Daoy (cell line): Measurements from ENCODE around the gene ABCA7. TPM values are rescaled to one million over a fixed set of nuclear protein-coding genes. Genes with fewer than 3 reads are reported as not detected.

Experiments
- DNase-seq: peaks from one replicate; pipeline ENCODE4 v3.0.0-alpha.2; 2015; ENCODE audit warnings: low read depth
- total RNA-seq: library from RNA; depleted of rRNA; stranded (reverse); fragments of >200 nt; shearing (Covaris generic); gene quantifications from 2 replicates; pipeline ENCODE4 v1.2.3, GENCODE V29; 2014

ABCA7 gene
- total RNA-seq, 1 experiment from 2014 or later = 0.97 TPM

- DNase-seq = no peak
Measured at GRCh38 chr19:1038978-1039645, 795 bp upstream of the ABCA7 start.

- DNase-seq = peak; percentile 96
Measured at GRCh38 chr19:1040476-1041271, 767 bp downstream of the ABCA7 start.

DNA sequence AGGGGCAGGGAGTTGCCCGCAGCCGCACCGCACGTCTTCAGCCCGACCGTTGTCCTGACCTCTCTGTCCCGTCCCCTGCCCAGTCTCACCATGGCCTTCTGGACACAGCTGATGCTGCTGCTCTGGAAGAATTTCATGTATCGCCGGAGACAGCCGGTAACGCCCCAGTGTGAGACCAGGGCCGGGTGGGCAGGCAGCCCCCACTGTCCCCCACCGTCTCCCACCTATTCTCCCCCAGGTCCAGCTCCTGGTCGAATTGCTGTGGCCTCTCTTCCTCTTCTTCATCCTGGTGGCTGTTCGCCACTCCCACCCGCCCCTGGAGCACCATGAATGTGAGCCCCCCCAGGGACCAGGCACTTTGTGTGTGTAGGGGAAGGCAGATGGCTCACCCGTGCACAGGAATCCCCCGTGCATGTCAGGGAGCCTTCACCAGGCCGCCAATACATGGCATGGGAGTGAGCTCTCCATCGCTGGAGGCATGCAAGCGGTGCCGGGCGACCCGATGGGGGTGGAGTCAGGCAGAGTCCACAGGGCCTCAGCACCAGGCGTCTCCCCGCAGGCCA lies 1.4 kb downstream of the ABCA7 start:
- no peak for DNase-seq

- DNase-seq = peak; percentile 70
Measured at GRCh38 chr19:1041835-1042685, 2.2 kb downstream of the ABCA7 start.

DNA sequence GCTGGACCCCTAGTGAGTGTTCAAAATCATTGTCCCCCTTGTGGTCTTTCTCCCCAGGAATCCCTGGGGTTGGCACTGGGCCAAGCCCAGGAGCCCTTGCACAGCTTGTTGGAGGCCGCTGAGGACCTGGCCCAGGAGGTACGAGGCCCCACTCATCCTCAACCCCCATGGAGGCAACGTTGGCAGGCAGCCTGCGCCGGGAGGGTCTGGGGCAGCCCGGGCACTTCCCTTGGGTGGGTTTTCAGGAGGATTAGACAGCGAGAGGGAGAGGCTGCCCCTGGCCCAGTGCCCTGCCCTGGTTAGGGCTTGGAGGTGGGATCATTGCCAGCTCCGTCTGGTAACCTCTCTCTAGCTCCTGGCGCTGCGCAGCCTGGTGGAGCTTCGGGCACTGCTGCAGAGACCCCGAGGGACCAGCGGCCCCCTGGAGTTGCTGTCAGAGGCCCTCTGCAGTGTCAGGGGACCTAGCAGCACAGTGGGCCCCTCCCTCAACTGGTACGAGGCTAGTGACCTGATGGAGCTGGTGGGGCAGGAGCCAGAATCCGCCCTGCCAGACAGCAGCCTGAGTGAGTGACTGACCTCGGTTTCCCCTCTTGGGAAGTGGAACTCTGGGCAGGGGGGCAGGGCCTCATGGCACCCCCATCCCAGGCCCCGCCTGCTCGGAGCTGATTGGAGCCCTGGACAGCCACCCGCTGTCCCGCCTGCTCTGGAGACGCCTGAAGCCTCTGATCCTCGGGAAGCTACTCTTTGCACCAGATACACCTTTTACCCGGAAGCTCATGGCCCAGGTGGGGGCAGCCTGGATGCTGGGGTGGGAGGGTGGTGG lies 3.0 kb downstream of the ABCA7 start:
- DNase-seq = peak; percentile 53

- peak; percentile 58 for DNase-seq
Measured at GRCh38 chr19:1045247-1045603, 5.3 kb downstream of the ABCA7 start.

DNA sequence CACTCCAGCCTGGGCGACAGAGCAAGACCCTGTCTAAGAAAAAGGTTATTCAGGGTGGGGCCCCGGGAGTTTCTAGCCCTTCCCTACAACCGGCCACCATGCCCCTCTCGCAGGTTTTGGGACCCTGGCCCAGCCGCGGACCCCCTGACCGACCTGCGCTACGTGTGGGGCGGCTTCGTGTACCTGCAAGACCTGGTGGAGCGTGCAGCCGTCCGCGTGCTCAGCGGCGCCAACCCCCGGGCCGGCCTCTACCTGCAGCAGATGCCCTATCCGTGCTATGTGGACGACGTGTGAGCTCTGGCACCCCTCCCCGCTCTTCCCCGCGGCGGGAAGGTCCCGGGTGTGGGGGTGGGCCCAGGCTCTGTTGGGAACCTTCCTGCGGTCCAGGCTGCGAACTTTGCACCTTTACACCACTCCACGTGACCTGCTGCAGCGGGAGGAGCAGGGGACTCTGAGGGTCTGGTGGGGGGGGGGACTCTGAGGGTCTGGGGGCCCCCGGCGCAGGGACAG lies 6.3 kb downstream of the ABCA7 start:
- no peak for DNase-seq

- DNase-seq = no peak
Measured at GRCh38 chr19:1046836-1047695, 7.2 kb downstream of the ABCA7 start.

DNA sequence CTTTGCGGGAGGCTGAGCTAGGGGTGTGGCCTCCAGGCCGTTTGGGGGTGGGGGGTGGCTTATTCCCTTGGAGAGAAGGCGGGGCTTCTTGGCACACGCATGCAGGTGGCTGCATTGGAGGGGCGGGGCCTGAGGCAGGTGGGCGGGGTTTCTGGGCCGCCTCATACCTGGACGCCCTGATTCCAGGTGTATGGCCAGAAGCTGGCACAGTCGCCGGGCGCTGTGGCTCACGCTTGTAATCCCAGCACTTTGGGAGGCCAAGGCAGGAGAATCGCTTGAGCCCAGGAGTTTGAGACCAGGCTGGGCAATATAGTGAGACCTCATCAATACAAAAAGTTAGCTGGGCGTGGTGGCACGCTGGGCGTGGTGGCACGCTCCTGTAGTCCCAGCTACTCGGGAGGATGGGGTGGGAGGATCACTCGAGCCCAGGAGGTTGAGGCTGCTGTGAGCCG lies 7.8 kb downstream of the ABCA7 start:
- DNase-seq = no peak

- no peak for DNase-seq
Measured at GRCh38 chr19:1049106-1049505, 9.2 kb downstream of the ABCA7 start.

- no peak for DNase-seq
Measured at GRCh38 chr19:1049800-1050199, 9.9 kb downstream of the ABCA7 start.

DNA sequence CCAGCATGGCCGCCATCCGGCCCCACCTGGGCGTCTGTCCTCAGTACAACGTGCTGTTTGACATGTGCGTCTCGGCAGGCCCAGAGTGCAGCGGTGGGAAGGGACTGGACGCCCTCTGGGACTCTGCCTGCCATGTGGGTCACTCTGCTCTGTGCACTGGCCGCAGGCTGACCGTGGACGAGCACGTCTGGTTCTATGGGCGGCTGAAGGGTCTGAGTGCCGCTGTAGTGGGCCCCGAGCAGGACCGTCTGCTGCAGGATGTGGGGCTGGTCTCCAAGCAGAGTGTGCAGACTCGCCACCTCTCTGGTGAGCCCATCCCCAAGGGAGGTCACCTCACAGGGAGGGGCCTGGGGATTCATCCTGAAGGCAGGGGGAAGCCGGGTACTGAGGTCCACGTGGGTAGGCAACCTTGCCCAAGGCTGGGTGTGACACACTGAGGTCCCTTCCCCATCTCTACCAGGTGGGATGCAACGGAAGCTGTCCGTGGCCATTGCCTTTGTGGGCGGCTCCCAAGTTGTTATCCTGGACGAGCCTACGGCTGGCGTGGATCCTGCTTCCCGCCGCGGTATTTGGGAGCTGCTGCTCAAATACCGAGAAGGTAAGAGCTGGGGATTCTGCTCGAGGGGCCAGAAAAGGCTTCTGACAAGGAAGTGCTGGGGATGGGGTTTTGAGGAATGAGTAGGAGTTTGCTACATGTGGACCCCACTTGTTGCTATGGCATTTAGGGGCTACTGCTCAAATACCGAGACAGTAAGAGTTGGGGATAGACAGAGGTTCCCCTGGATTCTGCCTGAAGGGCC lies 11.3 kb downstream of the ABCA7 start:
- no peak for DNase-seq

GRCh38 chr19:1051791-1052190 lies 11.9 kb downstream of the ABCA7 start:
- DNase-seq = no peak

- no peak for DNase-seq
Measured at GRCh38 chr19:1052349-1052975, 12.6 kb downstream of the ABCA7 start.

GRCh38 chr19:1053176-1054101 lies 13.5 kb downstream of the ABCA7 start:
- DNase-seq = no peak

- no peak for DNase-seq
Measured at GRCh38 chr19:1054102-1055027, 14.5 kb downstream of the ABCA7 start.
